Germinal center (tissue), 1 donor: Measurements from ENCODE around the gene AQP2.
"Not testable (repeated sequence)": the region's sequence is repeated elsewhere in the genome, so short reads cannot be mapped to it uniquely, and the experiment has no call there.

Source experiments
- DNase-seq: peaks from one replicate; pipeline ENCODE4 v3.0.0; 2012; ENCODE audit warnings: mixed read lengths, low spot score

The AQP2 gene

DNA sequence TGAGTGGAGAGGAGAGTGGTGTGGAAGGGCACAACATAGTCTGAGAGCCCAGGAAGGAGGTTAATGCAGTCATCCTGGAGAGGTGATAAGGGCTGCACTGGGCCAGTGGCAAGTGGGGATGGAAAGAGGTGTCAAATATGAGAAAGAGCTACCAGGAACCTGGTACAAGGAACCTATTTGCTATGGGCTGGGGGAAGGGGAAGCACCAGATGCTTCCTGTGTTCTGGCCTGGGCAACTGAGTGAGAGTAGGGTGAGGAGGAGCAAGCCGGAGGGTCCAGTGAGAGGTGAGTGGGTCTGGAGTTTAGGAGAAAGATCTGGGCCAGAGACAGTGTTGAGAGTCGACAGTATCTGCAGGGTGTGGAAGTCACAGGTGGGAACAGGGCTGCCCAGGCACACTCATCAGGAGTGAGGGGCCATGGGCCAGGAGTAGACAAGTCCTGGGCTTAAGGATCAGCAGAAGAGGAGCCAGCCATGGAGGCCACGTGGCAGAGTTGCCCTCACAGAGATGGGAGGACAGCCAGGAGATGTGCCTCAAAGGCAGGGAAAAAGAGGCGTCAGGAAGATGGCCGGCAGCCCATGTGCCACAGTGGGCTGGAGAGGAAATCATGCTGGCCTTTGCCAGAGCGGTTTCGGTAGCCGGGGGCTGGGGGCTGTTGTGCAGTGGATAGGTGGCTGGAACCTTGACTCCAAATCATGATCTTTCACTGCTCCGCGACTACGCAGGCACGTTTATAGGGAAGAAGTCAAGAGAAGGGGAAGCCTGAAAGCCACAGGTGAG lies 19.3 kb downstream of the AQP2 start:
- no peak for DNase-seq

DNA sequence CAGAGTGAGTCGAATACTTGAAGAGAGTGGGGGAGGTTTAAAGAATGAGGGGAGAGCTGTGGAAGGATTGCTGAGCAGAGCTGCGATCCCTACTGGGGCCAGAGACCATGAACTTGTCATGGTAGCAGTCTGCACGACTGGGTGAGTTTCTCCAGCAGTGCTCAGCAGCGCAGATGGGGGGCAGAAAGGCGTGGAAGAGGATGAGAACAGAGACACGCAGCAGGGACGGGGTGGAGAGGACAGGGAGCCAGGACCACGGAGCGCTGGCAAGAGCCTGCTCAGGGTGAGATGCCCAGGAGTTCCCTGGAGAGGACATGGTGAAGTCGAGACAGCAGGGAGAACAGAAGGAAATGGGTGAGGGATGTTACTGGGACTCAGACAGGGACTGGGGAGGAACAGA lies 20.1 kb downstream of the AQP2 start:
- no peak for DNase-seq

DNA sequence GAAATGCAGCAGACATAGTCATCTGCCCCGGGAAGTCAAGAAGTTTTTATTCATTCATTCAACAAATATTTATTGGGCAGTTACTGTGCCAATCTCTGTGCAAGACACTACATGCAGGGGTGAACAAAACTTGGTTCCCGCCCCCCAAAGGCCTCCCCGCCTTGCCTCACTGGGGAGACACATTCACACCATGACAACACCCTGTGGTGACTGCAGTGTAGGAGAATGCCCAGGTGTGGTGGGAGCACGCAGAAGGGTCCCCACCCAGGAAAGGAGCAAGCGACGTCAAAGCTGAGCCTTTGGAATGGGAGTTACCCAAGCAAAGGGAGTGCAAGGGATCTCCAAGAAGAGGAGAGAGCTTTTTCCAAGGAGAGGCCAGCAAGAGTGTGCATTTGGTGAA lies 20.6 kb downstream of the AQP2 start:
- no peak for DNase-seq

DNA sequence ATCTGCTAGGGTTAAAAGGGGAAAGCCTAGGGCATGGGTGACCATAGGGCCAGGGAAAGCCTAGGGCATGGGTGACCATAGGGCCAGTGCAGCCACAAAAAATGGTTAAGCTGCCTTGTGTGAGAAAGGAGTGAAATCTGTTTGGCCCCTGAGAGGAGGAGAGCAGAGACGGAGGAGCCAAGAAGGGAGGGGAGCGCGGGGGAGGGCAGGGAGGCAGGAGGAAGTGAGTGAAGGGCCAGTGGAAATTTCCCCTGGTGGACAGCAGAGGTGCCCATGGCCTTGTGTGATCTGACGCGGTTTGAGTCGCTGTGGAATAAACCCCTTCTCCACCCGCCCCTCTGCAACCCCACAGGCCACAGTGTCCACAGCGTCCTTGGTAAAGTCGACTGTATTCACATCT lies 21.6 kb downstream of the AQP2 start:
- DNase-seq = no peak

DNA sequence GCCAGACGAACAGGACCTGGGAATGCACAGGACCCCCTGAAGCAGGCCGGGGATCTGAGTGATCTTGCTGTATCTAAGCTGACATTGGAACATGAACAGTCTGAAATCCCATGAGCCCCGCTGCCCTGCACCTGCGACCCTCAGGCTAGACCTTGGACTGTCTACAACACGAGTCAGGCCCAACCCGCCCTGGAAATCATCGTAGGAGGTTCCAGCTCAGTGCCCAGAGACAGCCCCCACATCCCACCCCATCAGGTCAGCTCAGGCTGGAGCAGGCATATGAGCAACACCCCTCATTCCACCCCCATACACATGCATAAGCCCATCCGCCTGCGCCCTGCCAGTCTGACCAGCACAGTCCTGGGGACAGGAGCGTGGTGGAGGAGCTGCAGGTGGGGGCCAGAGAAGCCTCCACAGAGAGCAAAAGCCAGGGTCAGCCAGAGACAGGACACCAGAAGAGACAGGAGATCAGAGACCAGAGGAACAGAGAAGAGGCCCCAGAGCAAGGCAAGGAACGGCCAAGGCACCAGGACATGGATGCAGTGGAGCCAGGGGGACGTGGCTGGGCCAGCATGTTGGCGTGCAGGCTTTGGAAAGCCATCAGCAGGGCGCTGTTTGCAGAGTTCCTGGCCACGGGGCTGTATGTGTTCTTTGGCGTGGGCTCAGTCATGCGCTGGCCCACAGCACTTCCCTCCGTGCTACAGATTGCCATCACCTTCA lies 22.3 kb downstream of the AQP2 start, which contains the start of gene AQP6:
AQP6 (plus strand) TSS at position 307 of the 720 bp plus-strand sequence; CDS start at position 534, 227 bp downstream.
- no peak for DNase-seq

DNA sequence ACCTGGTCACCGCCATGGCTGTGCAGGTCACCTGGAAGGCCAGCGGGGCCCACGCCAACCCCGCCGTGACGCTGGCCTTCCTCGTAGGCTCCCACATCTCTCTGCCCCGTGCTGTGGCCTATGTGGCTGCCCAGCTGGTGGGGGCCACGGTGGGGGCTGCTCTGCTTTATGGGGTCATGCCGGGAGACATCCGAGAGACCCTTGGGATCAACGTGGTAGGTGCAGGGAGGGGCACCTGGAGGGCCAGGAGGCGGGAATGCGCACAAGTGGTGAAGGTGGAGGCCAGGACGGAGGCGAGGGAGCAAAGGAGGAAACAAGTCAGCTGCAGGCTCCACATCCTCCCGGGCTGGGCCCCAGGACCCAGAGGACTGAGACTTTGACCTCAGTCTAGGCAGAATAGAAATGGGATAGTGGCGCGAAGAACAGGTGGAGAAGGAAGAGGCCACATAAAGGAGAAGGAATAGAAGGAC lies 22.9 kb downstream of the AQP2 start:
- DNase-seq = no peak

DNA sequence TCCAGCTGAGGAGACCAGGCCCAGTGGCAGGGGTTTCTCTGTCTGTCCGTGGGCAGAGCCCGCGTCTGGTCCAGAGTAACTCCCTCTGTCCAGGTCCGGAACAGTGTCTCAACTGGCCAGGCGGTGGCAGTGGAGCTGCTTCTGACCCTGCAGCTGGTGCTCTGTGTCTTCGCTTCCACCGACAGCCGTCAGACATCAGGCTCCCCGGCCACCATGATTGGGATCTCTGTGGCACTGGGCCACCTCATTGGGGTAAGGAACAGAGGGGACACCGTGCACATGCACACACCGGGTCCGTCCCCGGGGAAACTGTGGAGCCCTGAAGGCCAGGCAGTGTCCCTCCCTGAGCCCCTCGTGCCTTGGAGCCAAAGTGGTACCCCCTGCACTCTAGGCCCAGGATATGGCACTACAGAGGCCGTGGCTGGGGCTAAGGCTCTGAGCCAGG lies 23.7 kb downstream of the AQP2 start:
- DNase-seq = no peak

DNA sequence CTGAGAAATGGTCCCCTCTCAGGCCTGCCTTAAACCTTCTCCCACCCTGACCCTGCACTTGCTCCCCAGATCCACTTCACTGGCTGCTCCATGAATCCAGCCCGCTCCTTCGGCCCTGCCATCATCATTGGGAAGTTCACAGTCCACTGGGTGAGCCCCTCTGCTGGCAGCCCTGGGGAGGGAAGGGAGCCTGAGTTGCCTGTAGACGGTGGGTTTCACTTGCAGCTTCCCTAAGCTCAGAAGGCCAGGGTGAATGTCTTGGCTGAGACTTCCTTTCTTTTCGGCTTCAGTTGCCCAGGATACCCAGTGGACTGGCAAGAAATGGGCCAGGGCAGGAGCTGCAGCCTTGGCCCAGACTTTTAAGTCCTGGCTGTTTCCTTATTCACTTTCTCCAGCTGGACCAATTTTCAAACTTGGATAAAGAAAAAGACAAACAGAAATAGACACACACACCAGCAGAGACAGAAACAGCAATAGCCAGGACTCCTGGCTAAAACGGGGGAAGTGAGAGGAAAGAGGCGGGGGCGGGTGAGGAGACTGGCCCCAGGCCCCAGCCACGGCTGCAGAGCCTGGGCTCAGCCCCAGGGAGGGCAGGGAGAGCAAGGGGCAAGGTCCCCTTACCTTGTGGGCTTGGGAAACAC lies 24.3 kb downstream of the AQP2 start:
- DNase-seq = no peak

DNA sequence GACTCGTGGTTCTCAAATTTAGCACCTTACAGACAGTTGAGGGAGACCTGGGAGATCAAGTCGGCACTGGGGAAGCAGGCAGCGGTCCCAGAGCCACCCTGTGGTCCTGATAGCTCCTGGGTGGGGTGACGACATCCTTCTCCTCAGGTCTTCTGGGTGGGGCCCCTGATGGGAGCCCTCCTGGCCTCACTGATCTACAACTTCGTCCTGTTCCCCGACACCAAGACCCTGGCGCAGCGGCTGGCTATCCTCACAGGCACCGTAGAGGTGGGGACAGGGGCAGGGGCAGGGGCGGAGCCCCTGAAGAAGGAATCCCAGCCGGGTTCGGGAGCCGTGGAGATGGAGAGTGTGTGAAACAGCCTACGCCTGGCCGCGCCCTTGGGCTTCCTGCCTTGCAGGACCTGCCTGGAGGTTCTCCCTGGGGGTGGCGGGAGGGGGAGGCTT lies 24.8 kb downstream of the AQP2 start:
- DNase-seq = no peak

DNA sequence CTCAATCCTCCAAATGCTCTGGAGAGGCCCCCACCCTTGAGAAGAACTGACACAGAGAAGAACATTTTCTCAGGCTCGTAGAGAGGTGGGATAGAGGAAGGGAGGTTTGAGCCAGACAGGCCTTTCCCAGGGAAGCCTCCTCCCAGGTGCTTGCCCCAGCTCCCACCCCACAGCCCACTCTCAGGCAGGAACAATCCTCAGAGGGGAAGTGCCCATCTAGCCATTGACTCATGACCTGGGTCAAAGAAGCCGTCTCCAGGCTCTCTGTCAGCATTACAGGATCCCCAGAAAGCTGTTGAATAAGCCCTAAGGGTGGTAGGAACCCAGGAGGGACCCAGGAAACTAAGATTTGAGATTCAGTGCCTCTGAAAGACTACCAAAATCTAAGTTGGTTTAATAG lies 26.0 kb downstream of the AQP2 start:
- no peak for DNase-seq

DNA sequence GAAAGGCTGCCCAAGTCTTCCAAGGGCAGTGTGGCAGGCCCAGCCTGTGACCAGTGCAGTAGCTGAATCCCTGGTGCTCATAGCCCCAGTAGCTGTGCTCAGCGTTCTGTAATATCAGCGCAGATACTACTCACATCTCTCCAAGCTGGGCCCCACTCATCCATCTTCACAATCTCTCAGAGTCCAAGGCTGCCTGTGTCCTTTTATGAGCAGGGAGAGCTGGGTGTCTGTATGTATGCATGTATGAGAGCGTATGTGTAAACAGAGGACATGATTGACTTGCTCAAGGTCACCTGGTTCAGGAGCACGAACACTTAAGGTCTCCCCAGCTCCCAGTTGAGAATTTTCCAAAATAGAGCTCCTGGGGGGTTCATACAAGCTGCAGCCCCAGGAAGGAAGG lies 27.6 kb downstream of the AQP2 start:
- DNase-seq = no peak

DNA sequence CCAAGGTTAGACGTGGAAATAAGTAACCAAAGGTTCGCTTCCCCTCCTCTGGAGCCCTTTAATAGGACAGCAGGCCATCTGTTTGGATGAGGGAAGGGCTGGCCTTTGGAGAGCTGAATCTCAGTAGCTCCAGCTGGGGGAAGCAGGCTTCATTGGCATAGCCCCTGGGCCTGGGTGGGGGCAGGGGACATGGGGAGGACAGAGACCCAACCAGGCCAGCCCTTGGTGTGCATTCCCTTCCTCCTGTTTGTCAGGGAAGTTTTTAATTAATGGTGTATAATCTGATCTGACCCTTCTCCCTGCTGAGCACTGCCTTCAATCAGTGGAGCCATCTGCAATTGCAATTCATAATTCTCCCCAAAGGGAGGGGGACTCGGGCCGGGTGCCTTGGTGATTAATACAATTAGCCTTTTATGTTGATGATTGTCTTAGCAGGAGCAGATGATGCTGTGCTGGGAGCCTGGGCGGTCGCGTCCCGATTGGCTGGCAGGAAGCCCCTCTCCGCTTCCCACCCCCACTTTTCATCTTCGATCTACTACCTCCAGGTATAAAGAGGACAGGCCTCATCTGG lies 28.6 kb downstream of the AQP2 start:
- no peak for DNase-seq

DNA sequence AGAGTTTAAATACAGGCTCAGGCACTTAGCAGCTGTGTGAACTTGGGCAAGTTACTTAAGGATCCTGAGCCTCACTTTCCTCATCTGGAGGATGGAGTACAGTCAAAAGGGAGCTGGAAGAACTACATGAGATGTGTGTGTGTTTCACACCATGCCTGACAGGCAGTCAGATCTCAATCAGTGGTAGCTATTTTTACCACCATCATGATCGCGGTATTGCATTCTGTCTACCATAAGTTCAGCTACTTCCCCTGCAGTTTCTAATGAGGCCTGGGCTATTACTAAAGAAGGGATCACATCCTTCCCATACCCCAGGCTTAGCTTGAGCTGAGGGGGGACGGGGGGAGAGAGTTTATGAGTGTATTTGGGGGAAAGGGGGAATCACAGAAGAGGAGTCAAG lies 29.3 kb downstream of the AQP2 start:
- DNase-seq = no peak

DNA sequence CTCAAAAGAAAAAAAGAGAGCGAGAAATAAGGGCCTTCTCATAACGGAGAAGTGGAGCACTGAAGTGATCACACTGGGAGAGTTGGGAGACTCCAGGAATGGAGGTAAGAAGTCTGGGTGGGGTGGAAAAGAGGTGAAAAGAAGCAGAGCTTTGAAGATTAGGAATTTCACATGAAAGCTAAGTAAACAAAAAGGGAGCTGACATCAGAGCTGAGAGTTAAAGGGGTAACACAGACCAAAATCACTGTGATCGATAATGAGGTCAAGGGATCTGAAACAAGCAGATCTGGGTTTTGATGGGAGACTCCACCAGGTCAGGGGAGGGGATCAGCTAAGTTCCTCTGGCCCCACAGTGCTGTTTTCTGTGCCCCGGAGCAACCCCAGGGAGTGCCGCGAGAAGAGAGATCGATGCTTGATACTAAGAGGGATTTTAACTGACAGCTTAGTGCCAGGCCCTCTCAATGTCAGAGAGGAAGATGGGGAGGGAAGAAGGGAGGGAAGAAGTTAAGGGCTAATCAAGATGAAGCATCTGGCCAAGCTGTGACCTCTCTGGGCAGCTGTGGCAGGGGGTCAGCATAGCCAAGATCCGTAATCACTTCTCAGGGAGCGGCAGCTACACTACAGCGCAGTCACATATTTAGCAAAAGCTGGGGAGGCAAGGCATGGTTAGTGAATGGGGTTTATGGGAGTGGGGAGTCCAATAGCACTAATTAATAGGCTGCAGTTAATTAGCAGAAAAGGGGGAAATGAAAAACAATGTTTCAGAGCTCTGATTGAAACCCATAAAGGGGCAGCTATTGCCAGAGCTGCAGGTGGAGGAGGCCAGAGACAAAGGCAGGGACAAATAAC lies 30.2 kb downstream of the AQP2 start:
- no peak for DNase-seq

DNA sequence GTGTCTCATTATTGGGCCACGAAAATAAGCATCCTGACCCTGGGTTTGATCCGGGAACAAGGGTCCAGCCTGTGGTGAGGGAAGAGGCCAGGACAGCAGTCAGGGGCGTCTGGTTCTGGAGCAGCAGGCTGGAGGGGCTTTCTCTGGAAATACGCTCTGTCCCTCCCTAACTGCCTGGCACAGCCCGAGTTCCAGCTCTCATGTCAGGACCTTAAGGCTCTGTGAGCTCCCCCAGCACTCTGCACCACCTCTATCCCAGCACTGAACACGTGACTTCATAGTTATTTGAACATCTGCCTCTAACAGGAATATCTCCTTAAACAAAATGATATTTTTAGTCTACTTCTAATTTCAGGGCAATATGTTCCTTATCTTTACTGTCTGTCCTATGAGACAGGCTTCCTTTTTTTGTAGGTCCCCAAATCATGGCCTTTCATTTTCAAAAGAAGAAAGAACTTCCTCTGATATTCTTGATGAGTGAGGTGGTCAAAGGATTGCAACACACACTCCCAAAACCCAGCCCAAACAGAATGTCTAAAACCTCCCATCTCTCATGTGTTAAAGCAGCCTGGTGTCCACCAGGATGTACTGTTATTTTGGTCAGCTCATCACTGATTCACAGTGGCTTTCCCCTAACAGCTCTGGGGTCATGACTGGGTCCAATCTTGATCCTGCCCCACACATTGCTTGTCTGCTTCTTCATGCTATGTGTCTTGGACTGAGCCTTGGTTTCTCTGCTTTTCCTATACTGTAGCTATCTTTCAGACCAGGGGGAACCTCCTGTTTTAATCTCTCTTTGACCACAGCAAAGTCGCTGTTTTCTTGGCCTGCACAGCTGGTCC lies 31.9 kb downstream of the AQP2 start:
- no peak for DNase-seq

DNA sequence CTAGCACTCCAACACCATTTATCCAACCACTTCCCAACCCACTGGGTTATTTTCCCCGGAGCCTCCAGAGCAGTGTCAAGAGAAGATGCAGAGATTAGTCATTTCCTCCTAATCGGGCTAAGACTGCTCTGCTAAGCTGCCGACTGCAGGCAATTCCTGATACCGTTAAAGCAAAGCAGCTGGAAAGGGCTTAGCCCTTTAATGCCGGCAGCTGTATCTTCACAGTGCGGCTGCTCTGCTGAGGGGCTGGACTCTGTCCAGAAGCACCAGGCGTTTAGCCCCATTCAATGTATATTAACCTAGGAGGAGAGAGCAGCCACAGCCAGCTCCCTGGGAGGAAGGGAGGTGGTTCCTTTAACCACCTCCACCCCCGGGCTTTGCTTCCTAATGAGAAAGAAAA lies 33.4 kb downstream of the AQP2 start:
- DNase-seq = no peak

DNA sequence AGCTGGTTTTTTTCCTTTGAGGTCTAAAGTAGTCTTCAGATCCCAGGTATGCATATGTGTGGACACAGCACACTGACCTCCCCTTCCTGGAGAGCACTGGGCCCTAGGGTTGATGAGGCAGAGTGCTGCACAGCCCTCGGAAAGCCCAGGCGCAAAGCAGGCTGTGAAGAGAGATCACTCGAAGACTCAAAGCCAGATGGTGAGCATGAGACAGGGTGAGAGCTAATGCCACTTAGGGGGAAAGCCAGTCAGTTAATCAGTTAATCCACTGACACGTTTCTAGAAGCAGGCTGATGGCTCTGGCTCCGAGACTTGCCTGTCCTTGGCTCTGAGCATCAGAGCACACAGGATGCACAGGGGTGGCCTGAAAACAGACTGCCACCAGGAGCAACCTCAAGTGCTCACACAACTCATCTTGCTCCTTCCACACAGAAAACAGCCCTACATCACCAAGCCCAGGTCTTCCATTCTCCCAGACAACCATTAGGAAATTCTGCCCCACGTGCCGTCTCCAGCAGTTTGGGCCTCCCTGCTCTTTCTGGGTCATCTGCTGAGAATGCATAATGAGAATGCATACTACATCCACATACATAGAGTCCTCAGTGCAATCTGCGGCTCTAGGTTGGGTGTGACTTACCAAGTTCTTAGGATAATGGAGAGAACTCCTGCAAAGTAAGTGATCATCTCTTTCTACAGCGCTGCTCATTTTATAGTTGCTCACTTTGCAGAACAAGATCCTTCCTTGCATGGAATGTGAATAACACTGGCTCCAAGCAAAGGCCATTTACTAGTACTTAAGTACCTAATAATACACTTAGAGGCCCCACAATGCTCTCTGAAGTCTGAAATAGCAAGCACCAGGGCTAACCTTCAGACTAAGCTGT lies 34.2 kb downstream of the AQP2 start:
- DNase-seq = no peak

DNA sequence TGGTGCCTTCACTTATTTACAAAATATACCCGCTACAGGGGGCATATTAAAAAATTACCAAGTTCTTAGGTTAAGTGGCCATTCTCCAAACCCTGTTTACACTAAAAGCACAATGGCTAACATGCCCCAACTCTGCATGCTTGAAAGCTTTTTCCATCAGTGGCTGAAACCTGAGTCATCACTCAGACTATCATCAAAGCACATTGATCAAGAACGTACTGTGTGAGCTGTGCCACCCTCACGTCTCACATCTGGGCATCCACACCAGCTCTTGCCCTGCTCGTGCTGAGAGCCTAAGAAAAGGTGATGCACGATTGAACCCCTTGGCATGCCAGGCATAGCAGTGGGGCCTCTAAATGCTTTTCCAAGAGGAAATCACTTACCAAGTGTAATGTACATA lies 35.4 kb downstream of the AQP2 start:
- DNase-seq = no peak

DNA sequence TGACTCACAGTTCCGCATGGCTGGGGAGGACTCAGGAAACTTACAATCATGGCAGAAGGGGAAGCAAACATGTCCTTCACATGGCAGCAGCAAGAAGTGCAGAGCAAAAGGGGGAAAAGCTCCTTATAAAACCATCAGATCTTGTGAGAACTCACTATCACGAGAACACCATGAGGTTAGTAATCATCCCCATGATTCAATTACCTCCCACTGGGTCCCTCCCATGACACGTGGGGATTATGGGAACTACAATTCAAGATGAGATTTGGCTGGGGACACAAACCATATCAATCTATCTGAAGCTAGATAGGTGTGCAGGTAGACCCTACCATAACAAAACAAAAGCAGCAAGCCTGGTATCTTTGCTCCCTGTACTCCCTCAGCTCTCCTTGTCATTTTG lies 35.9 kb downstream of the AQP2 start:
- not testable (repeated sequence) for DNase-seq
